NCI-H82 (cell line): ENCODE data around the gene LSM6.
A peak's percentile ranks its signal among the peaks of the same experiment; 100 is the strongest.

Experiments
- DNase-seq: peaks from one replicate; lab custom pipeline; 2025; lab: John Stamatoyannopoulos, UW

The LSM6 gene

GRCh38 chr4:146175541-146176453, at the start of gene LSM6:
Gene LSM6 (plus strand): TSS chr4:146175718. CDS start chr4:146182922, 7,204 bp downstream.
- DNase-seq = peak; percentile 88

GRCh38 chr4:146132445-146132844, 43.1 kb upstream of the LSM6 start:
- no peak for DNase-seq

- DNase-seq = no peak
These were observed 40.6 kb upstream of the LSM6 start for GRCh38 chr4:146134761-146135445.

DNA sequence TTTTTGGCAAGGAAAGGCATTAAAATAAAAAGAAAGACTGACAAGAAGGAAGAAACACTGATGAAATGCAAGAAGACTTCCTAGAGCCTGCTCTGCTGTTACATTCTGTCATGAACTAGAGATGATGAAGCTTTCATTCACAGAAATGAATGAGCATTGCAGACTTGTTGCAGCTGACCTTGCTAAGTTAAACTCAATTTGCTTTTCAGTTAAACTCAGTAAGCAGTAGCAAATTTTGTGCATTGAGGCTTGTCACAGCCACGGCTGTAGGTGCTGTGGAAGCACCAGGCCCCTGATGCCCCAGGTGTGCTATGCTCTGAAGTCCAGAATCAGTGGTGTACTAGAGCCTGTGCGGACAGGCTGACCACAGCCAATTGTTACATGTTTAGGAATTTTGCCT, 39.6 kb upstream of the LSM6 start:
- DNase-seq = no peak

DNA sequence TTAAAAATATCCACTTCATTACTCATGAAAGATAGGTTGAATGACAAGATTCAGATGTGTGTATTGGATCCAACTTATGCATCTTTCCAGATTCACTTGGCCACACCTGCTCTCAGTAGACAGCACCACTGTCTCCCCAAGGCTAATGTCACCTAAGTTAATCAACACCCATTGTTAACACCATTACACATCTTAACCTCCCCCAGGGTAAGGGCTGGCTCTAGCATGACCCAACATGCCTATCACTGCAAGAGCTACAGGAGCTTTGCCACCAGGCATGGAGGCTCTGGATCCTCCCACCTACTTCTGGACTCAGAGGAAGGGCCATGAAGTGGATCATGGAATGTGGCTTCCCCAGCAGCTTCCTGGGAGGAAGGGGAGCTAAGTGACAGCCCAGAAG, 32.8 kb upstream of the LSM6 start:
- DNase-seq = no peak

DNA sequence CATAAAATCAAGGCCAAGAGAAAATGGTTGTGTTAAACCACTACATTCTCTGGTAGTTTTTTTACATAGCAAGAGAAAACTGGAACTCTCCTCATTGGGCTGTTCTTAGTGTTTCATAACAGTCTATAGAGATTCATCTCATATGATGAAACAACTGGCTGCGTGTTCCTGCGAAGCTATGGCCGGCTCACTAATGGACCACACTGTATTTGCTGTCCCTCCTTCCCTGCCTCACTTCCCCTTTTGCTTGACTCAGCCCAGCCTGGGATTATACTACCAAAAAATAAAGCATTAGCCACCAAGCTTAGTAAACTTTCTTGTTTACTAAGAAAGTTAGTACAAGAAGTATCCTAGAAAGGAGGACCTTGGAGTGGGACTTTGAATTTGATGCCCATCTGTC, 31.6 kb upstream of the LSM6 start:
- no peak for DNase-seq

DNA sequence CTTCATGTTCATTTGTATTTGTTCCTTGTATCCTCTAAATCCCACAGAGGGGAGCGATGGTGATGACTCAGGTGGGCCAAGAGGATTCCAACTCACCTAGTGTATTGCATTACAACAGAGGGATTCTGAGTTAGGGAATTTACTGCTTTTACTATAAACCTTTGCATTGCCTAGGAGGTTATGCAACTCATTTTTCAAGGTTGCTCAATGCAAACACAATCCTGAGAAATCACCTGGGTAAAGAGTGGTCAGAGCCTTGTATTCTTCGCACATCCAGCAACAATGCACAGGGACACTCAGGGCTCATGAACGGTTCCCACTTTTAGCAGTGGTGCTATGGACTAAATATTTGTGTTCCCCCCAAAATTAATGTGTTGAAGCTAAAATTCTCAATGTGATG, 28.6 kb upstream of the LSM6 start:
- DNase-seq = no peak

DNA sequence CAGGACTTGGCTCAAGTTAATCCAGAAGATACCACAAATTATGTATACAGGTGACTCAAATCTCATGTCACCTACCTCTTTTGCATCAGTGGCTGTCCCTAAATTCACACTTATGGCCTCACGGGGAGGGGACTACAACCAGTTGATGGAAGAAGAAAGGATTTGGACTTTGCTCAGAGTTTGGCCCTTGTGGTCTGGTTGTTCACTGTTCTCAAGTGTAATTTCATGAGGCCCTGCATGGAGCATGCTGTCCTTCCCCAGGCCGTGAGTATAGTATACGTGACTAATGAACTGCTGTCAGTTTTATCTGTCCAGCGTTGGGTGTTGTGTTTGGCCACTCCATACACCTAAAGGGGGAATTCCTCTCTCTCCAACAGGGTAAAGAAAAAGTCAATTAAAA, 27.5 kb upstream of the LSM6 start:
- no peak for DNase-seq

DNA sequence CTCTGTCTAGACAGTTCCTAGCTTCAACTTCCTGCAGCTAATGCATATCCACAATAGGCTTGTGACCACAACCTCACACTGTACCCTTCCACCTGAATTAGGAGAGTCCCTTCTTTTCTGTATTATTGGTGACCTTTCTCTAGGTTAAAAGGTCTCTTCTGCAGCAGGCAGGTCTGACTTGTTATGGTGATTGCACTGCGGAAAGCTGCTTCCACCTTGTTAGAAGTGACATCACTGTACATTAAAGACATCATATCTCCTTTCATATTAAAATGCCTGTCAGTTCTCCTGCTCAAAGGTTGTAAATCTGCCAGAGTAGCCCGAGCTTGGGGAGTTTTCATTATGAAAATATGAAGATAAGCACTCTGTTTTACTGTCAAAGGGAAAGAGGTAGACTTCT, 21.5 kb upstream of the LSM6 start:
- no peak for DNase-seq

- no peak for DNase-seq
These were observed 20.3 kb upstream of the LSM6 start for GRCh38 chr4:146155152-146155724.

DNA sequence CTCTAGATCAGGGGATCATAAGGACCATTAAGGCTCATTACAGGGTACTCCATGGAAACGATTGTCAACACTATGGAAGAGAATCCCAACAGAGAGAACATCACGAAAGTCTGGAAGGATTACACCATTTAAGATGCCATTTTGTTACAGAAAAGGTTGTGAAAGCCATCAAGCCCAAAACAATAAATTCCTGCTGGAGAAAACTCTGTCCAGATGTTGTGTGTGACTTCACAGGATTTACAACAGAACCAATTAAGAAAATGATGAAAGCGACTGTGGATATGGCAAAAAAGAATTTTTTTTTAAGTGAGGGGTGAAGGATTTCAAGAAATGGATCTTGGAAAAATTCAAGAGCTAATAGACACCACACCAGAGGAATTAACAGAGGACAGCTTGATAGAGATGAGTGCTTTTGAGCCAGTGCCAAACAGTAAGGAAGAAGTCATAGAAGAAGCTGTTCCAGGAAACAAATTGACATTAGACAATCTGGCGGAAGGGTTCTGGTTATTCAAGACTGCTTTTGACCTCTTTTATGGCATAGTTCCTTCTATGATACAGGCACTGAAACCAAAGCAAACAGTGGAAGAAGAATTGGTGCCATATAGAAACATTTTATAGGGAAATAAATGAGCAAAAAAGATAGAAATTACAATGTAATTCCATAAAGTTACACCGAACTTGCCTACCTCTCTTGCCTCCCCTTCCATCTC, 17.3 kb upstream of the LSM6 start:
- DNase-seq = no peak

GRCh38 chr4:146159384-146160058, 16.0 kb upstream of the LSM6 start:
- DNase-seq = peak; percentile 38

- no peak for DNase-seq
These were observed 14.3 kb upstream of the LSM6 start for GRCh38 chr4:146161243-146161642.

GRCh38 chr4:146165221-146165620, 10.3 kb upstream of the LSM6 start:
- no peak for DNase-seq

GRCh38 chr4:146165840-146166239, 9.7 kb upstream of the LSM6 start:
- DNase-seq = no peak

DNA sequence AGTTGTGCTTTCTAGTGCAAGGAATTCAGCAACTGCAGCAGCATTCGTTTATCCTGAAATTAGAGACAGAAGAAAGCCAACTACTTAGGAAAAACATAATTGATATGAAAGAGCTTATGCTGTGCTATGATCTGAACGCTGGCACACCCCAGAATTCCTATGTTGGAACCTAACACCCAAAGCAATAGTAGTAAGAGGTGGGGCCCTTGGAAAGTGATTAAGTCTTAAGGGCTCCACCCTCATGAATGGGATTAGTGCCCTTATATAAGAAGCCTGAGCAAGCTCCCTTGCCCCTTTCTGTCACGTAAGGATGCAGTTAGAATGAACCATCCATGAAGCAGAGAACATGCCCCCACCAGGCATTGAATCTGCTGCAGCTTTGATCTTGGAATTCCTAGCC, 5.4 kb upstream of the LSM6 start:
- peak; percentile 50 for DNase-seq

- no peak for DNase-seq
These were observed 1.4 kb downstream of the LSM6 start for GRCh38 chr4:146176891-146177290.

GRCh38 chr4:146178126-146178525, 2.6 kb downstream of the LSM6 start:
- no peak for DNase-seq

- DNase-seq = no peak
These were observed 4.4 kb downstream of the LSM6 start for GRCh38 chr4:146179784-146180370.

DNA sequence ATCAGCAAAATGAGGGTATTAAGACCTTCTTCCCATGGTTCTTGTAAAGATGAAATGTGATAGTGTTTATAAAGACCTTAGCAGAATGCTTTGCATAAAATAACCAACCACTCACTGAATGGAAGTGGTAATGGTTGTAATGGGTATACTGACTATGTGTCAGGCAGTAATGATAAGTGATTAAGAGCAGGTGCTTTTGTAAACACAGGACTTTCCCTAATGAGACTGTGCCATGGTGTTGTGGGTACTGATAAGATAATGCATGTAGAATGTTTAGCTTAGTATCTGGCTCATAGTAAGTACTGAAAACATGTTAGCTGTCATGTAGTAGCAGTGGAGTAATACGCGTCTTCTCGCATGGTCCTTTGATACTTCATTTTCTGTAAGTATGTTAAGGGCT, 6.9 kb downstream of the LSM6 start:
- DNase-seq = no peak

DNA sequence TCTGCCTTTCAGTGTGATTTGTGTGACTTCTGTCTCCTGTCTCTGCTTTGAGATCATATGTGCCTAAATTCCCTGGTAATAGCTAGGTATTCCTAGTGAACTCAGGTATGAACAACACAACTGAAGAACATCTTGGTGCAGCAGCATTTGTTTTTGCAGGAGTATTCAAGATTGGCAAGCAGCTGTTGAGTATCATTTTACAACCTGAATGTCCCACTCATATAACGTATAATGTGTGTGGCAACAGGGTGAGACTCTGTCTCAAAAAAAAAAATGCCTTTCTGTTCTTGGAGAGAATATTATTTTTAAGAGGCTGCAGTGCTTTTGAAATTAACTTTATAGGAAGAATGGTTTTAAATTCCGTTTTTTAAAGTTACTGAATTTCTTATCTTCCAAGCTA, 7.7 kb downstream of the LSM6 start:
- DNase-seq = no peak
